Right cardiac atrium (tissue), 5 donors: ENCODE measurements around the gene RDX. TPM values are rescaled to one million over a fixed set of nuclear protein-coding genes. Genes with fewer than 3 reads are reported as not detected.
A peak's percentile ranks its signal among the peaks of the same experiment; 100 is the strongest.

Experiments
- ATAC-seq, 2 donors: fragments of 200-7000 bp; cut with Tn5 transposase; one replicate each; pipeline versions ENCODE4 v1.8.0 to v1.9.1; 2020; ENCODE audit warnings: moderate library complexity in 2 of 2, mild to moderate bottlenecking in 1 of 2
- DNase-seq, 3 donors: peaks; one replicate each; pipeline ENCODE4 v3.0.0-alpha.2; 2020
- H3K27ac ChIP-seq: one replicate; pipeline ENCODE4 v1.5.1; 2013; ENCODE audit warnings: mild to moderate bottlenecking, low read length, control low read depth, moderate library complexity
- H3K27me3 ChIP-seq: one replicate; pipeline ENCODE4 v1.6.1; 2013; ENCODE audit not compliant: control insufficient read depth, insufficient read depth
- H3K4me1 ChIP-seq: one replicate; pipeline ENCODE4 v1.6.1; 2013; ENCODE audit warnings: low read length; ENCODE audit not compliant: control insufficient read depth, insufficient read depth
- H3K4me3 ChIP-seq: one replicate; pipeline ENCODE4 v1.5.1; 2013; ENCODE audit warnings: low read length, control low read depth
- H3K9me3 ChIP-seq: one replicate; pipeline ENCODE4 v1.6.1; 2013; ENCODE audit warnings: low read length; ENCODE audit not compliant: control insufficient read depth
- WGBS: extraction: QIAGEN DNeasy Blood & Tissue Kit; methylation state at CpG from one replicate; pipeline ENCODE4 v1.1.7; 2013; 5-methylcytosine and 5-hydroxymethylcytosine counted together
- intact Hi-C, 4 donors: fragments of 100-400 bp; cut with DNase I; formaldehyde crosslinking; loops; one replicate each; pipeline versions ENCODE4 v1.11.0 to v1.14.0; 2022 to 2023
- polyA plus RNA-seq: library from polyadenylated mRNA; stranded (reverse); fragments of 200-250 nt; gene quantifications from one replicate; pipeline ENCODE4 v1.2.3, GENCODE V29; 2013
- total RNA-seq, 4 donors: library from RNA; stranded (reverse); fragmentation: NEBNext Ultra II Directional; extraction: Animal tissue kit (Norgen Biotek cat#: 25700); gene quantifications; one replicate each; pipeline ENCODE4 v1.2.1, GENCODE V29; 2021
- donor health status: healthy with polysubstance abuse.
- donor health status: DM: no; HTN: yes; CAD: no.
- donor health status: DM: no; HTN: no; CAD: no.
- donor health status: DM: no; HTN: yes; CAD: no; lungs with severe emphysema.
- donor health status: DM: yes; HTN: yes; CAD: no.

The RDX gene
- total and polyA plus RNA-seq, 5 donors, result 37.5 to 135 (median 118) TPM

GRCh38 chr11:110152199-110152598, 144.2 kb downstream of the RDX start:
- no peak overlapping the region for H3K27ac ChIP-seq
- intact Hi-C loops, result no loop called here
- no peak for DNase-seq
- no peak overlapping the region for H3K4me3 ChIP-seq
- no peaks in the 10 kb centered on the region for H3K9me3 ChIP-seq
- 78% methylated on average over 1 of the region's 1 CpG for WGBS
- no peaks in the 10 kb centered on the region for H3K27me3 ChIP-seq
- peaks cover 8% of the 10 kb centered on the region for H3K4me1 ChIP-seq
- ATAC-seq, result no peak

GRCh38 chr11:110148775-110149744, 147.4 kb downstream of the RDX start:
- ATAC-seq, result peak; percentile 59 to 94
- H3K27ac ChIP-seq, result peak overlapping the region; percentile 29
- WGBS, result 57% methylated on average over 9 of the region's 9 CpGs
- H3K4me1 ChIP-seq, result peaks cover 9% of the 10 kb centered on the region
- DNase-seq, result no peak
- intact Hi-C loops, result no loop called here
- H3K9me3 ChIP-seq, result no peaks in the 10 kb centered on the region
- no peaks in the 10 kb centered on the region for H3K27me3 ChIP-seq
- no peak overlapping the region for H3K4me3 ChIP-seq

- no peaks in the 10 kb centered on the region for H3K27me3 ChIP-seq
- H3K4me3 ChIP-seq, result no peak overlapping the region
- DNase-seq (no peak), ATAC-seq (peak; percentile 40 to 82)
- H3K4me1 ChIP-seq, result peaks cover 9% of the 10 kb centered on the region
- H3K27ac ChIP-seq, result no peak overlapping the region
- intact Hi-C loops, result no loop called here
- H3K9me3 ChIP-seq, result no peaks in the 10 kb centered on the region
- whole genome bisulfite sequencing, result 34% methylated on average over 3 of the region's 3 CpGs
Observed at GRCh38 chr11:110147962-110148709, 148.3 kb downstream of the RDX start.

GRCh38 chr11:110141812-110142211, 154.6 kb downstream of the RDX start:
- no peak overlapping the region for H3K27ac ChIP-seq
- no peak overlapping the region for H3K4me3 ChIP-seq
- ATAC-seq, result no peak
- intact Hi-C loops, result no loop called here
- no peaks in the 10 kb centered on the region for H3K4me1 ChIP-seq
- no peaks in the 10 kb centered on the region for H3K9me3 ChIP-seq
- no peaks in the 10 kb centered on the region for H3K27me3 ChIP-seq
- DNase-seq, result no peak

- no peak for DNase-seq
- H3K4me3 ChIP-seq, result no peak overlapping the region
- no peak for ATAC-seq
- 82% methylated on average over 6 of the region's 6 CpGs for WGBS
- H3K27ac ChIP-seq, result no peak overlapping the region
- no peaks in the 10 kb centered on the region for H3K27me3 ChIP-seq
- H3K9me3 ChIP-seq, result no peaks in the 10 kb centered on the region
- H3K4me1 ChIP-seq, result no peaks in the 10 kb centered on the region
- intact Hi-C loops, result no loop called here
Observed at GRCh38 chr11:110134110-110134509, 162.3 kb downstream of the RDX start.

- no peak for DNase-seq
- H3K27me3 ChIP-seq, result no peaks in the 10 kb centered on the region
- H3K9me3 ChIP-seq, result no peaks in the 10 kb centered on the region
- no peak for ATAC-seq
- no peak overlapping the region for H3K4me3 ChIP-seq
- intact Hi-C loops, result no loop called here
- no peaks in the 10 kb centered on the region for H3K4me1 ChIP-seq
- no peak overlapping the region for H3K27ac ChIP-seq
- 83% methylated on average over 2 of the region's 2 CpGs for WGBS
Observed at GRCh38 chr11:110133160-110133559, 163.3 kb downstream of the RDX start.

GRCh38 chr11:110131386-110132123, 164.9 kb downstream of the RDX start:
- Histone ChIP-seq H3K27me3 (no peaks in the 10 kb centered on the region), H3K4me1 (no peaks in the 10 kb centered on the region), H3K9me3 (no peaks in the 10 kb centered on the region), H3K27ac (no peak overlapping the region), H3K4me3 (no peak overlapping the region)
- ATAC-seq, result no peak
- WGBS, result 87% methylated on average over 6 of the region's 6 CpGs
- DNase-seq, result no peak
- intact Hi-C loops, result no loop called here

- Histone ChIP-seq H3K4me1 (no peaks in the 10 kb centered on the region), H3K27ac (no peak overlapping the region), H3K4me3 (no peak overlapping the region), H3K27me3 (no peaks in the 10 kb centered on the region), H3K9me3 (no peaks in the 10 kb centered on the region)
- intact Hi-C loops, result no loop called here
- WGBS, result 66% methylated on average over 10 of the region's 10 CpGs
- ATAC-seq (peak in 1 of 2 donors; percentile 43), DNase-seq (no peak)
Observed at GRCh38 chr11:110130642-110131238, 165.7 kb downstream of the RDX start.

GRCh38 chr11:110128161-110128560, 168.3 kb downstream of the RDX start:
- no peak overlapping the region for H3K4me3 ChIP-seq
- intact Hi-C loops, result no loop called here
- no peaks in the 10 kb centered on the region for H3K9me3 ChIP-seq
- DNase-seq, result no peak
- no peaks in the 10 kb centered on the region for H3K4me1 ChIP-seq
- 22% methylated on average over 2 of the region's 2 CpGs for WGBS
- no peak overlapping the region for H3K27ac ChIP-seq
- peak in 1 of 2 donors; percentile 38 for ATAC-seq
- H3K27me3 ChIP-seq, result no peaks in the 10 kb centered on the region

- WGBS, result 83% methylated on average over 4 of the region's 4 CpGs
- Histone ChIP-seq H3K9me3 (no peaks in the 10 kb centered on the region), H3K4me3 (no peak overlapping the region), H3K27me3 (no peaks in the 10 kb centered on the region), H3K4me1 (no peaks in the 10 kb centered on the region), H3K27ac (no peak overlapping the region)
- no peak for ATAC-seq
- intact Hi-C loops, result no loop called here
- DNase-seq, result no peak
Observed at GRCh38 chr11:110126936-110127335, 169.5 kb downstream of the RDX start.
